NCI-H510A (cell line): ENCODE results near the gene RPS23.

Experiments
- DNase-seq: peaks from one replicate; lab custom pipeline; 2025; lab: John Stamatoyannopoulos, UW

The RPS23 gene

GRCh38 chr5:82277987-82278710, at the start of gene RPS23:
RPS23 (minus strand) TSS chr5:82278354; CDS start chr5:82278323, 31 bp downstream.
- peak; percentile 78 for DNase-seq

- no peak for DNase-seq
Observed at GRCh38 chr5:82327941-82328340, 49.8 kb upstream of the RPS23 start.

GRCh38 chr5:82325996-82326395, 47.8 kb upstream of the RPS23 start:
- DNase-seq, result no peak

GRCh38 chr5:82325155-82325554, 47.0 kb upstream of the RPS23 start:
- DNase-seq, result no peak

GRCh38 chr5:82320966-82321365, 42.8 kb upstream of the RPS23 start:
- DNase-seq, result no peak

GRCh38 chr5:82319651-82320376, 41.7 kb upstream of the RPS23 start:
- DNase-seq, result no peak

GRCh38 chr5:82319192-82319591, 41.0 kb upstream of the RPS23 start:
- no peak for DNase-seq

- DNase-seq, result no peak
Observed at GRCh38 chr5:82314964-82315758, 37.0 kb upstream of the RPS23 start.

- no peak for DNase-seq
Observed at GRCh38 chr5:82313016-82313415, 34.9 kb upstream of the RPS23 start.

- DNase-seq, result peak; percentile 15
Observed at GRCh38 chr5:82312373-82312856, 34.3 kb upstream of the RPS23 start.

GRCh38 chr5:82309091-82309531, 31.0 kb upstream of the RPS23 start:
- no peak for DNase-seq

- DNase-seq, result no peak
Observed at GRCh38 chr5:82308416-82308815, 30.3 kb upstream of the RPS23 start.

- no peak for DNase-seq
Observed at GRCh38 chr5:82307451-82307850, 29.3 kb upstream of the RPS23 start.

- DNase-seq, result no peak
Observed at GRCh38 chr5:82306151-82306550, 28.0 kb upstream of the RPS23 start.

GRCh38 chr5:82301190-82301589, 23.0 kb upstream of the RPS23 start:
- no peak for DNase-seq

- no peak for DNase-seq
Observed at GRCh38 chr5:82298668-82299067, 20.5 kb upstream of the RPS23 start.

- no peak for DNase-seq
Observed at GRCh38 chr5:82297711-82298110, 19.6 kb upstream of the RPS23 start.

- DNase-seq, result no peak
Observed at GRCh38 chr5:82296929-82297328, 18.8 kb upstream of the RPS23 start.

- DNase-seq, result no peak
Observed at GRCh38 chr5:82295959-82296531, 17.9 kb upstream of the RPS23 start.

GRCh38 chr5:82295144-82295543, 17.0 kb upstream of the RPS23 start:
- no peak for DNase-seq

GRCh38 chr5:82291420-82291819, 13.3 kb upstream of the RPS23 start:
- no peak for DNase-seq

GRCh38 chr5:82290908-82291307, 12.8 kb upstream of the RPS23 start:
- no peak for DNase-seq
